ENCODE data around the gene ITGB1. TPM values are rescaled to one million over a fixed set of nuclear protein-coding genes. Genes with fewer than 3 reads are reported as not detected.
A peak's percentile ranks its signal among the peaks of the same experiment; 100 is the strongest.
"Not testable (repeated sequence)": the region's sequence is repeated elsewhere in the genome, so short reads cannot be mapped to it uniquely, and the experiment has no call there.

The ITGB1 gene
- total RNA-seq, 1 experiment from 2014 or later: 767 TPM

DNA sequence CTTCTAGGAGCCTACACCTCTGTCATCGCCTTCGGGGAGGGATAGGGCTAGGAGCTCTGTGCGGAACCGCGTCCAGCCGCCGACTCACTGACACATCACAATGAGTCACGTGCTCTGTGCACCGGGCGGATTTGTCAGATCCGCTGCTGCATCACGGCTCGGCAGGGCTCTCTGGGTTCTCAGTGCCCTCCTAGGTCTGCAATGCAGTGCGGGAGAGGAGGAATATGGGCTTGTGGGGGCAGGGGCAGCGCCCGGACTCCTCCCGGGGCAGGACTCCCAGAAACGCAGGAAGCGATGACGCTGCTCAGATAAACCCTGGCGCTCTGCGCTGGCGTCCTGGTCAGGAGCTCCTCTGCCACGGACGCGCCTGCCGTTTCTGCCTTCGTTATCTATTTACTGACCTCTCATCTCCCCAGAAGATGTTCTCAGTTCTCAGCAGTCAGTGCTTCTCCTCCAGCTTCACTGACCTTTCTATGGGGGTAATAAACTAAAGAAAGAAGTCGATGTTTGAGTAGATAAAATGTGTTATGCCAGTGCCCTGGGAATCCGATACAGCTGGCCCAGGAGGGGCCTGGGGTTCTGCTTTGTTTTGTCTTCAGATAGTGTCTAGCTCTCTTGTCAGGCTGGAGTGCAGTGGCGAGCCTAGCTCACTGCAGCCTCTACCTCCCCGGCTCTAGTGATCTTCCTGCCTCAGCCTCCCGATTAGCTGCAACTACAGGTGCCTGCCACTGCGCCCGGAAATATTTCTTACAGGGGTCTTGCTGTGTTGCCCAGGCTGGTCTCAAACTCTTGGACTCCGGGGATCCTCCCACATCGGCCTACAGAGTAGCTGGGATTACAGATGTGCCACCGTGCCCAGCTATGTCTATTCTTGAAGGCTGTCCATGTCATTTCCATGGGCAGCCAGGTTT lies 22.8 kb upstream of the ITGB1 start:
- peak; percentile 100 for DNase-seq (ENCODE audit: low read depth)

- no peak for DNase-seq (ENCODE audit: low read depth)
These were observed 22.2 kb upstream of the ITGB1 start for GRCh38 chr10:32980242-32980557.

DNA sequence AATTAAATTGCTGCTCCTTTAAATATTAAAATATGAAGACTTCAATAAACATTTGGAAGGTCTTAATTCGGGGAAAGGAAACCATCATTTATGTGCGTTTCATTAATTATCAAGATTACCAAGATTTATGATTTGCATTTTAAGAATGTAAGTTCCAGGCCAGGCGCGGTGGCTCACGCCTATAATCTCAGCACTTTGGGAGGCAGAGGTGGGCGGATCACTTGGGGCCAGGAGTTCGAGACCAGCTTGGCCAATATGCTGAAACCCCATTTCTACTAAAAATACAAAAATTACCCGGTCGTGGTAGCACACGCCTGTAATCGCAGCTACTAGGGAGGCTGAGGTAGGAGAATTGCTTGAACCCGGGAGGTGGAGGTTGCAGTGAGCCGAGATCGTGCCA lies 21.7 kb upstream of the ITGB1 start:
- not testable (repeated sequence) for DNase-seq (ENCODE audit: low read depth)

- no peak for DNase-seq (ENCODE audit: low read depth)
These were observed 21.0 kb upstream of the ITGB1 start for GRCh38 chr10:32979041-32979440.

DNA sequence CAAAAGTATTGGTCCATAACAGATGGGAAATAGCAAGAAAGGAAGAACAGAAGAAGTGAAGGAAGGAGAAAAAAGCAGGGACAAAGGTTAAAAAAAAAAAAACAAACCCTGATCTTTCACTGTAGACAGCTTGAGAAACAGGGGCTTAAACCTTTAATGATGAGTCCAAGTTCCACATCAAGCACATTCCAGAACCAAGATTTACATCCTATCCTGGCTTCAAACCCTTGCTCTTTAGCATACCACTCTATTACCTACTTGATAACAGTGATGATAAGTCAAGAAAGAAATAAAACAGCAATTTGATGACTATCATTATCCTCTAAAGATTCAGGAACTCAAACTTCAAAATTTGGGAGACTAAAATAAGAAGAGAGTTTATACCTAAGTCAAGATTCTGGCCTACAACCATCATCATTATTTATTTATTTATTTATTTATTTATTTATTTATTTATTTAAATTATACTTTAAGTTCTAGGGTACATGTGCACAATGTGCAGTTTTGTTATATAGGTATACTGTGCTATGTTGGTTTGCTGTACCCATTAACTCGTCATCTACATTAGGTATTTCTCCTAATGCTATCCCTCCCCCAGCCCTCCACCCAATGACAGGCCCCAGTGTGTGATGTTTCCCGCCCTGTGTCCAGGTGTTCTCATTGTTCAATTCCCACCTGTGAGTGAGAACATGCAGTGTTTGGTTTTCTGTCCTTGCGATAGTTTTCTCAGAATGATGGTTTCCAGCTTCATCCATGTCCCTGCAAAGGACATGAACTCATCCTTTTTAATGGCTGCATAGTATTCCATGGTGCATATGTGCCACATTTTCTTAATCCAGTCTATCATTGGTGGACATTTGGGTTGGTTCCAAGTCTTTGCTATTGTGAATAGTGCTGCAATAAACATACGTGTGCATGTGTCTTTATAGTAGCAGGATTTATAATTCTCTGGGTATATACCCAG lies 20.1 kb upstream of the ITGB1 start:
- DNase-seq (ENCODE audit: low read depth): not testable (repeated sequence)

DNA sequence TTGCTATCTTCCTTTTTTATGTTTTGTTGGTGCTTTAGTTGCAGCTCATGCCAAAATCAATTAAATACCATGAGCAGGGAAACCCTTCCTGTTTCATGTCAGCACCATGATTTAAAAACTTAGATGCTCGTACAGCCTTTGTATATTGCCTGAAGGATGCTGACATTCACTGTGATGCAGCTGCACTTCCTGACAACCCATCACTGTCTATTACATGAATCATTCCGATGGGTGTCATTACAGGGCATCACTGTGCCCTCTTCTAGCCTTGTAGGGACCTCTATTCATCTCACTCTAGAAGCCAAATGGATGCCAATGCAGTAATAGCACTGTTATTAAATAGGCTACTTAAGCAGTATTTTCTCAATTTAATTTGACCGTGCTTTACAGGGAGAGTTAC lies 18.3 kb upstream of the ITGB1 start:
- no peak for DNase-seq (ENCODE audit: low read depth)

DNA sequence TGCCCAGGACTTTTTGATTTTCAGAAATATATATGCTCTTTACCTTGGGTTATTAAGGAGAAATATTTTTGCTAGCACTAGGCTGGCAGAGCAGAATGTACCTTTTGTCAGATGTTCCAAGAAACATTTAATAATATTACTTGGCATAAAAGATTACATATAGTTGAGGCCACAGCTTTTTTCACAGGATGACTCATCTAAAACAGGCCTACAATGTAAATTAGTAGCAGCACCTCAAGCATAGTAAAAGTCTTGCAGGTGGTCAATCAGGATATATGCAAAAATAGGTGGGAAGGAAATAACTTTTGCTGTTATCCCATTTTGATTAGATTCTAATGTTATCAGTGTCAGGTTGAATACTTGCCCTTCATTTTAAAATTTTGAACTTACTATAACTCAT lies 14.9 kb upstream of the ITGB1 start:
- no peak for DNase-seq (ENCODE audit: low read depth)

DNA sequence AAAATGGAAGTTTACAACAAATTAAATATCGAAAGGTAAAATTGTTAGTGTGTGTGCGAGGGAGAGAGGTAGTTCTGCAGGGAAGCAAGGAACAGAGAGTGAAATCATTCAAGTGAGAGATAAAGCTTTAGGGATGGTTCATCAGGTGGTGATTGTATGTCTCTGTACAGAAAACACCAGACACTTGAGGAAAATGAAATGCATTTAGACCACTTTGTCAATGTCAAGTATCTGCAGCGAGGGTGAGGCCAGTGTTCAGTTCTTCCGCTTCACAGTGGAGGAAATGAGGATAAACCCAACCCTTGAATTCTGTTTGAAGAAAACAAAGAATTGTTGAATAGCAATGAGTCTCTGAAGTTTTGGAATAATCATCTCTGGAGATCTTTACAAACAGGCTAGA lies 14.4 kb upstream of the ITGB1 start:
- no peak for DNase-seq (ENCODE audit: low read depth)

DNA sequence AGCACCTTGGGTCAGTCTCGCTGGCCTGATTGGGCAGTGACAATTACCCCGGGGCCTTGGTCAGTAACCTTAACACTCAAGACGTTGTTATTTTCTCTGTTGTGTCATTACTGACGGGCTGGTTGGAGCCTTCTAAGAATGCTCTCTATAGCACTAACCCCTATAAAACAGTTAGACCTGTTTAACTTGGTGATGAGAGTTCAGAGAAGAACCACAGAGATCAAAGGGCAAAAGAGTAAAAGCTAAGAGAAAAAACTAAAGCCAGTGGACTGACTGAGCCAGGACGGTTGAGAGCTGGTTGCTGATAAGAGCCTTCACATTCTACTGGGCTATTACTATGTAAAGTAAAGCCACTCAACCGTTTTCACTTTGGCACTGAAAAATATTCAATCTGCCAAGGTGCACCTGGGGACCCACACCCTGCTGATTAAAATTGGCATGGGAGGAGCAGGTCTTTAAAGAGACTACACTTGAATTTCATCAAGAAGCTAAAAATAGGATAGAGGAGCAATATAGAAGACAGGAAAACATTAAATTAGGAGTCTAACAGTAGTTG lies 13.6 kb upstream of the ITGB1 start:
- no peak for DNase-seq (ENCODE audit: low read depth)

DNA sequence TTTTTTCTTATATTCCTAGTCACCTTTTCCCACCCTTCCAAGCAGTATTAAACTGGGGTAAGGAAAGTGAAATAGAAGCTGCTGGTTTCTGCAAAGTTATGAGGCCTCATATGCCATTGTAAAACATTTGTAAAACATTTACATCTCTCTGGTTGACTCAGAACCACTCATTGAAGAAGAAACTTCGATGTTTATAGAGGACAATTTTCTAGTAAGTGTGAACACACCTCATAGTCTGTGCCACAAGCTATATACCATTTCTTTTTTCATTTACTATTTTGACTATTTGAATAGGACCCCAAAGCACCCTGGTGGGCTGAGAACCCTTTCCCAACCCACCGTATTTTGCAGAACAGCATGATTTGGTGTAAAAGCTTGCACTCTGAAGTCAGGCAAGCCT lies 12.9 kb upstream of the ITGB1 start:
- no peak for DNase-seq (ENCODE audit: low read depth)

- no peak for DNase-seq (ENCODE audit: low read depth)
These were observed 6.2 kb upstream of the ITGB1 start for GRCh38 chr10:32964270-32964669.

DNA sequence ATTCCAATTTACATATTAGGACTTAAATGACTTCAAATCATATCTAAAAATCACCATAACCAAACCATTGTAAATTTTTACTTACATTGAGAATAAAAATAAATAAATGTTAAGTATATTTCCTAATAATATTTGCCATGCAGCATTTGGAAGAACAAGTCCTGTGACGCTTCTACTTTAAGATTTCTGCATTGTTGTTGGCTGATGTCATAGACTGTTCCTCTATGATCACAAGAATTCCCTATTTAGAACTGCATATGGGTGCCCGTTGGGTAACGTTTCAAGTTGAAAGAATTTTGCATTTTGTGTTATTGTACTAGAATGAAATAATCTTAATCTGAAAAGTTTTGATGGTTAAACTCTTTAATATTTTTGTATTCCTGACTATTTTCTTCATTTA lies 5.1 kb upstream of the ITGB1 start:
- no peak for DNase-seq (ENCODE audit: low read depth)

DNA sequence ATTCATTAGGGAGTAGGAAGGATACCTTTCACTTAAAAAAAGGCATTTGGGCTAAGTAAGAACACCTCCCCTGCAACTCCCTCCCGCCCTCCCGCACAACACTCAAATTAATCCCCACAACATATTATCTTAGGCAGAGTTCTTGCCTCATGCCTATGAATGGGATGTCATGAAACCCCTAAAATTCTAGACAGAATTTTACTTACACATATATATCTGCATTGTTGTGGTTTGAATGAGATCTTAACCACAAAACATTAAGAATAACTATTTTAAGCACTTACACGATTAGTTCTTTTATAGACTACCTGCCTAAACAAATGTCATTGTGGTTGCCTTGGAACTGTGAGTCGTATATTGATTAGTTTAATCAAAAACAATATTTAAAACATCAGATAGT lies 4.5 kb upstream of the ITGB1 start:
- DNase-seq (ENCODE audit: low read depth): no peak

DNA sequence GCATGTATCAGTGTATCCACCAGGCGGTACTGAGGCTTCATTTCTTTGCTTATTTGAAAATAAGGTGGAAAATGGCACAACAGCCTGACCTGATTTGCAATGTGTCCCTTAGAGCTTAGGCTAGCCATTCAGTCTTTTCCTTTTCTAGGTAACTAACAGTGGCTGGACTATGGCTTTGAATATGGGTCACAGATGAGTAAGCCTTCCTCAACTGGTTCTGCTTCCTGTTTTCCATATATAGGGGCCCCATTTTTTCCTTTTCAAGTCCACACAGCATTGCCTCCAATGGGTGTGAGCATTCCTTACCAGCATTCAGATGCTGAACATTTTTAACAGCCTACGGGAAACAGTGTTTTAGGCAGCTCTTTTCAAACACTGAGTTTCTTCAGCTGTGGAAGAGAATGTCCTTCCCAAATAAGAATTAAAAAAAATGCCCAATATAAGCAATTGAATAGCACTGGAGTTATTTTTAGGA lies 3.9 kb upstream of the ITGB1 start:
- DNase-seq (ENCODE audit: low read depth): peak; percentile 94

DNA sequence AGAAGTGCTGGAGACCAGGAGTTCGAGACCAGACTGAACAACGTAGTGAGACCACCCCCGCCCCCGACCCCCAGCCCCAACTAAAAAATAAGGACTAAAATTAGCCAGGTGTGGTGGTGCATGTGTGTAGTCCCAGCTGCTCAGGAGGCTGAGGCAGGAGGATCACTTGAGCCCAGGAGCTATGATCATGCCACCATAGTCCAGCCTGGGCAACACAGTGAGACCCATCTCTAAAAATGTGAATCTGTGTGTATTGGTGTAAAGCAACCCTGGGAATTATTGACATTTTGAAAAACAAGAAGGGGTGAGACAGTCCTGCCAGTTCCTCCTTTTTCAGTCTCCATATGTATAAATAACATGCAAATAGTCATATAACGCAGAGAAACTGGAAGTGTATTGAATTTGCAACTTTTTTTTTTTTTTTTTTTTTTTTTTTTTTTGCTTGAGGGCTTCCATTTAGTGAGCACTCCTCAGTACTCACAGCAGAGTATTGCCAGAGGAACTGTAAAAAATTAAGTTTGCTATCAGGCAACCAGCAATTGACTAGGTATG lies 3.4 kb upstream of the ITGB1 start:
- no peak for DNase-seq (ENCODE audit: low read depth)

GRCh38 chr10:32960022-32960421 lies 2.0 kb upstream of the ITGB1 start:
- DNase-seq (ENCODE audit: low read depth): no peak

- DNase-seq (ENCODE audit: low read depth): no peak
These were observed 1.2 kb upstream of the ITGB1 start for GRCh38 chr10:32959006-32959920.

DNA sequence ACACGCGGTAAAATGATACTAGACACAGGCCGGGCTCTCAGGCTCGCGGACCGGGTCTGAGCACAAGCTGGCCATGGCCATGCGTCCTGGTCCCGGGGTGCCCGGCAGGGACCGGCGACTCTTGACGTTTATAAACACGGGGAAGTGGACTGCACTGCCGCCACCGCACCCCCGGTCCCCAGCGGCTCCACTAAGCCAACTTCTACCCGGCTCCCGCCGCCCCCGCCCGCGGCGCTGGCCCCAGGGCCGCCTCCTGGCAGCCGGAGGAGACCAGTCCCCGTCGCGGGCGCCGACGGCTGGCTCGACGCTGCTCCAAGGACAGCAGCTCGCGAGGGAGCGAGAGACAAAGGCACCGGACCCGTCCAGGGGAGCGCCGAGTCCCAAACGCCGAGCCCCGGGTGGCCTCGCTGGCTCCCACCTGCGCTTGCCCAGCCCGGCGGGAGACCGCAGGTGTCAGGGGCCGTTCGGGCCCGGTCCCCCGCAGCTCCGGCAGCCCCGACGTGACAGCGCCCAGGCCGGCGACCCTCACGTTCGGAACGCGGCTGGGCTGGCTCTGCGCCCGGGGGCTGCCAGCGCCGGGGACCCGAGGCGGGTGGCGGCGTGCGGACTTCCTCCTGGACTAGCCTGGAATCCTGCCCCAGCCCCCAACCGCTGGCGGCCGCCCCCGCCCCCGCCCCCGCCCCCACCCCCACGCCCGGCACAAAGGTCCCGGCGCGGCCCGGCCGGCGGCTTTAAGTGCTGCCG lies 517 bp downstream of the ITGB1 start:
- DNase-seq (ENCODE audit: low read depth): peak; percentile 48

- DNase-seq (ENCODE audit: low read depth): peak; percentile 42
These were observed 1.4 kb downstream of the ITGB1 start for GRCh38 chr10:32956365-32957197.

Data from HT1080 (cell line).